Measurements from ENCODE around the gene FMO4. TPM values are rescaled to one million over a fixed set of nuclear protein-coding genes. Genes with fewer than 3 reads are reported as not detected.
A peak's percentile ranks its signal among the peaks of the same experiment; 100 is the strongest.

The FMO4 gene
- total RNA-seq, 1 experiment from 2014 or later: 0.56 TPM

- H3K4me3 ChIP-seq (ENCODE audit: low read depth, low read length, poor library complexity, severe bottlenecking): no peak overlapping the region
Measured at GRCh38 chr1:171299342-171299741, 14.6 kb upstream of the FMO4 start.

GRCh38 chr1:171300401-171300800 is 13.6 kb upstream of the FMO4 start:
- no peak for DNase-seq (ENCODE audit: low spot score)
- no TSS peak for BruUV-seq (replicated peaks)
- CTCF ChIA-PET: no interaction called here
- POLR2A ChIA-PET (ENCODE audit: low non-redundant PET): no interaction called here
- Histone ChIP-seq H3K9me3 (ENCODE audit: low read depth, low read length, poor library complexity, severe bottlenecking) (peaks cover 21% of the 10 kb centered on the region), H3K27ac (ENCODE audit: low read depth, low read length, poor library complexity, severe bottlenecking) (no peak overlapping the region), H3K4me3 (ENCODE audit: low read depth, low read length, poor library complexity, severe bottlenecking) (no peak overlapping the region), H3K4me1 (ENCODE audit: insufficient read depth, low read length, poor library complexity, severe bottlenecking) (no peaks in the 10 kb centered on the region), H3K36me3 (ENCODE audit: insufficient read depth, low read length, poor library complexity, severe bottlenecking) (no peaks in the 10 kb centered on the region), H3K27me3 (replicated peaks; ENCODE audit: insufficient read depth, low read depth, low read length, poor library complexity) (no peaks in the 10 kb centered on the region)
- TF ChIP-seq CTCF (conservative IDR thresholded peaks at IDR 0.05; ENCODE audit: low read depth, low read length) (no peak), EZH2 (IDR thresholded peaks at IDR 0.05; ENCODE audit: borderline replicate concordance, low read depth, low read length, poor library complexity, severe bottlenecking) (no peak)
- intact Hi-C loops (cut with micrococcal nuclease; ENCODE audit: unreplicated experiment): no loop called here

More at GRCh38 chr1:171299342-171299741, 14.6 kb upstream of the FMO4 start:
- peaks cover 21% of the 10 kb centered on the region for H3K9me3 ChIP-seq (ENCODE audit: low read depth, low read length, poor library complexity, severe bottlenecking)
- TF ChIP-seq CTCF (conservative IDR thresholded peaks at IDR 0.05; ENCODE audit: low read depth, low read length) (no peak), EZH2 (IDR thresholded peaks at IDR 0.05; ENCODE audit: borderline replicate concordance, low read depth, low read length, poor library complexity, severe bottlenecking) (no peak)
- intact Hi-C loops (cut with micrococcal nuclease; ENCODE audit: unreplicated experiment): no loop called here
- no peak for DNase-seq (ENCODE audit: low spot score)
- CTCF ChIA-PET: no interaction called here
- POLR2A ChIA-PET (ENCODE audit: low non-redundant PET): no interaction called here
- H3K27ac ChIP-seq (ENCODE audit: low read depth, low read length, poor library complexity, severe bottlenecking): no peak overlapping the region
- H3K4me1 ChIP-seq (ENCODE audit: insufficient read depth, low read length, poor library complexity, severe bottlenecking): no peaks in the 10 kb centered on the region
- BruUV-seq (replicated peaks): no TSS peak
- no peaks in the 10 kb centered on the region for H3K36me3 ChIP-seq (ENCODE audit: insufficient read depth, low read length, poor library complexity, severe bottlenecking)
- H3K27me3 ChIP-seq (replicated peaks; ENCODE audit: insufficient read depth, low read depth, low read length, poor library complexity): no peaks in the 10 kb centered on the region

- no TSS peak for BruUV-seq (replicated peaks)
- Histone ChIP-seq H3K9me3 (ENCODE audit: low read depth, low read length, poor library complexity, severe bottlenecking) (no peaks in the 10 kb centered on the region), H3K27me3 (replicated peaks; ENCODE audit: insufficient read depth, low read depth, low read length, poor library complexity) (no peaks in the 10 kb centered on the region), H3K4me3 (ENCODE audit: low read depth, low read length, poor library complexity, severe bottlenecking) (no peak overlapping the region), H3K36me3 (ENCODE audit: insufficient read depth, low read length, poor library complexity, severe bottlenecking) (no peaks in the 10 kb centered on the region), H3K4me1 (ENCODE audit: insufficient read depth, low read length, poor library complexity, severe bottlenecking) (peaks cover 5% of the 10 kb centered on the region), H3K27ac (ENCODE audit: low read depth, low read length, poor library complexity, severe bottlenecking) (no peak overlapping the region)
- peak; percentile 33 for DNase-seq (ENCODE audit: low spot score)
- intact Hi-C loops (cut with micrococcal nuclease; ENCODE audit: unreplicated experiment): loop anchor here (5.0 to 10.0 kb wide), 4 partner anchors 63 to 226 kb away; partner anchors contain the start of gene FMO1
- CTCF ChIA-PET: no interaction called here
- POLR2A ChIA-PET (ENCODE audit: low non-redundant PET): no interaction called here
- TF ChIP-seq EZH2 (IDR thresholded peaks at IDR 0.05; ENCODE audit: borderline replicate concordance, low read depth, low read length, poor library complexity, severe bottlenecking) (no peak), CTCF (conservative IDR thresholded peaks at IDR 0.05; ENCODE audit: low read depth, low read length) (no peak)
Measured at GRCh38 chr1:171310661-171311087, 3.3 kb upstream of the FMO4 start.
